ENCODE results near the gene SMPDL3B.

SMPDL3B gene

DNA sequence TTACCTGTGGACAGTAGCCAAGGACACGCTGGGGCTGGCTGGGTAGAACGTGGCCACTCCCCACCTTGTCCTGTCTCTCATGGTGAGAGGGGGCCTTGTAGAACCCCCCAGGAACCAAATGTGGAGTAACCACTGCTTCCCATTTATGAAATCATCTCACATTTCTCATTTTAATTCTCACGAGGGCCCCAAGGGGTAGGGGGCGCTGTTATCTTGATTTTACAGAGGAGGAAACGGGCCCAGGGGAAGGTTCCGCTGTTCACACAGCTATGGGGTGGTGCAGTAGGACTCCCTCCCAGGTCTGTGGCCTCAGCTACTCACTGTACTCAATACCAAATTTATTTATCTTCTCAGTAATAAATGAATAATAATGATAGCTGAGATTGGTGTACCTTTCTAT is 5.5 kb downstream of the SMPDL3B start:
- in situ Hi-C loops (cut with HindIII; ENCODE audit: low sequenced_read_pairs) = no loop called here

DNA sequence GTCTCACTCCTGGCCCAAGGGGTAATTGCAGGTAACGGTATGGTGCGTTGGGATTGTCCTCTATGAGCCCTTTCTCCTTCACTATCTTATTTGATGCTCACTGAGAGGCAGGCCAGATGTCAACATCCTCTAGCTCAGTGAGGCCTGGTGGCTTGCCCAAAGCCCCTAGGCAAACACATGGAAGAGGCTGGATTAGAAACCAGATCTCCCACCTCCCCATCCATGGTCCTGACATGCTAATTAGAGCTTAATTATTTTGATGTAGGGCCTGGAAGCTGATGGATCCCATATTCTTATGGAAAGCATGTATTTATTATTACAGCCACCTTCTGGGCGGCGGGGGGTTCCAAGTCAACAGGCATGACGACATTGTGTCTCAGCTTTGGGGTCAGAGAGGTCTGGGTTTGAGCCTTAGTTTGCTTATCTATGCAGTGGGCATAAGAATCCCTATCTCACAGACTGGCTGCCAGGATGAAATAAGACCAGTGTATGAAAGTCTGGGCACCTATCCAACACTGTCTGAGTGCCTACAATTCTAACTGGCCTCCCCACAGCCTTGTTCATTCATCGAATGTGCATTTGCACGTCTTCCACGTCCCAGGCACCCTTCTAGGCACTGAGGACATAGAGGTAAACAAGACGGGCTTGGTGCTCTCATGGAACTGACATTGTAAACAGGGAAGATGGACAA is 6.2 kb downstream of the SMPDL3B start:
- in situ Hi-C loops (cut with HindIII; ENCODE audit: low sequenced_read_pairs) = no loop called here

DNA sequence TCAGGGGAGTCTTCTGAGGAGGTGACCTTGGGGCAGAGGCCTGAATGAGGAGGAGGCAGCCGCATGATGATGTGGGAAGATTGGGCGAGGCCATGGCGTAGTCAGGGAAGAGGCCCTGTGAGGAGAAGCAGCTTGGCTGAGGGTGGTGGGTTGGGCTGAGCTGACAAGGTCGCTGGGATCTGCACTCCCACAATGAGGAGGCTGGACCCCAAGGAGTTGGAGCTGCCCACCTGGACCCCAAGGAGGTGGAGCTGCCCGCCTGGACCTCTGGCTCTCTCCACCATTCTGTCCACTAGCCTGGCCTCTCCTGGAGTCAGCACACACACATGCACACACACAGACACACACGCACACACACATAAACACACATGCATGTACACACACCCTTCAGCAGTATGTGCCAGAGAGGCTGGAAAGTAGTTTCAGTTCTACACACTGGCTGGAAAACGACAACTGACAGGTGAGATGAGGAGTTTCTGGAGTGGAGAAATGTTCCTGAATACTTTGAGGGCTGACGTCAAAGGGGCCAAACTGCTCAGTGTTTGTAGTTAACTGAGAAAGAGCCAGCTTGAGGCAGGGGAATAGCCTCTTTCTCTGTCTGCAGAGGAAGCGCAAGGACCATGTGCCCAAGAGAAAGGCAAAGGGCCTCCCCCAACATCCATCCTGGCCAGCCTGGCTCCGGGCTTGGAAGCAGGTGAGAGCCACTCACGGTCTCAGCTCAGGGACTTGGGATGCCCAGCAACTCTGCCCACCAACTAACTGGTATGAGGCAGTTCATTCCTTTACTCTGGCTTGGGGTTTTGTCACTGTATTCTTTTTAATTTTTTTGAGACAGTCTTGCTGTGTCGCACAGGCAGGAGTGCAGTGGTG is 7.1 kb downstream of the SMPDL3B start:
- in situ Hi-C loops (cut with HindIII; ENCODE audit: low sequenced_read_pairs) = no loop called here

DNA sequence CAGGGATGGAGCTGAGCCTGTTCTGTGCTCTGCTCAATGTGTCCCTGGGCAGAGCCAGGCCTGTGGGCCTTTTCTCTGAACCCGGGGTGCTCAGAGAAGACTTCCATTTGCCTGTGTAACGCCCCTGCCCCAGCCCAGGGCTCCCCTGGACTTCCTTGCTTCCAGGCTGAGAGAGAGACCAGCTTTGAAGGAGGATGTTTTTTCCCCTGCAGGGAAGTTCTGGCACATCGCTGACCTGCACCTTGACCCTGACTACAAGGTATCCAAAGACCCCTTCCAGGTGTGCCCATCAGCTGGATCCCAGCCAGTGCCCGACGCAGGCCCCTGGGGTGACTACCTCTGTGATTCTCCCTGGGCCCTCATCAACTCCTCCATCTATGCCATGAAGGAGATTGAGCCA is 10.2 kb downstream of the SMPDL3B start:
- in situ Hi-C loops (cut with HindIII; ENCODE audit: low sequenced_read_pairs) = no loop called here

DNA sequence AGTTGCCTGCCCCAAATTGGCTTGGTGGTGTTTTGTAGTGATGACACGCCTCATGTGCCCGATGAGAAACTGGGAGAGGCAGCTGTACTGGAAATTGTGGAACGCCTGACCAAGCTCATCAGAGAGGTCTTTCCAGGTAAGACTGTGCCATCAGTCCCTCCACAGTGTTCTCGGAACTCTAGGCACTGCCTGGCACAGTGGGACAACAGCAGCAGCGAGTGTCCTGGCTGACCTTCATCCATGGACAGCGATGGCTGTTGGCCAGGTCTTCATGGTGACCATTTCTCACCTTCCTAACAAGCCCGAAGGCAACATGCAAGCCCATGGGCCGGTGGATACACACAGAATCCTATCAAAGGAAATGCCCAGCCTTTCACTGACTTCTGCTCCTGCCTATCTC is 14.2 kb downstream of the SMPDL3B start:
- in situ Hi-C loops (cut with HindIII; ENCODE audit: low sequenced_read_pairs) = no loop called here

DNA sequence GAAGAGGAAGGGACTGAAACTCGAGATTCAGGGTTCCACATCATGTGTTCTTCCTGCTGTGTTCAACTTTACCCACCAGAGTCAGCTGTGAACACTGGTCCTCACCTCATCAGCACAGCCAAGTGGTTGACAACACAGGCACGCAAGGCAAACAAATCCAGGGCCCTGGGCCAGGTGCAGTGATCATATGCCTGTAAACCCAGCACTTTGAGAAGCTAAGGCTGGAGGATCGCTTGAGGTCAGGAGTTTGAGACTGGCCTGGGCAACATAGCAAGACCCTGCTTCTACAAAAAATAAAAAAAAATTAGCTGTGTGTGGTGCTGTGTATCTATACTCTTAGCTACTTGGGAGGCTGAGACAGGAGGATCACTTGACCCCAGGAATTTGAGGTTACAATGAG is 16.6 kb downstream of the SMPDL3B start:
- in situ Hi-C loops (cut with HindIII; ENCODE audit: low sequenced_read_pairs) = no loop called here

DNA sequence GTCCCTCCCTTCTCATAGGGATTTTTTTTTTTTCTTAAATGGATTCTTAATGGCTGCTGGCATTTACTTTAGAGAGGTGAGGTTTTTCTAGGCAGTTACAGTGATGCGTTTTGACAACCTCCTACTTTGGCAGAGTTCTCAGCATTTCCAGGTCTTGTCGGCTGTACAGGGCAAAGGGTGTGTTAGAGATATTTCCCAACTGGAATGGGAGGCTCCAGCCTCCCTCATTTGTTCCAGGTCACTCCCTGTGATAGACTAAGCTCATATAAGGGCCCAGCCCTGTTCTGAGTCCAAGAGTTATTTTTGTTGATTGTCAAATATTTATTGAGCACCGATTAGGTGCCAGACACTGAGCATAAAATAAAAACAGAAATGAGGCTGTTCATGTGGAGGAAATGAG is 17.3 kb downstream of the SMPDL3B start:
- in situ Hi-C loops (cut with HindIII; ENCODE audit: low sequenced_read_pairs) = no loop called here

DNA sequence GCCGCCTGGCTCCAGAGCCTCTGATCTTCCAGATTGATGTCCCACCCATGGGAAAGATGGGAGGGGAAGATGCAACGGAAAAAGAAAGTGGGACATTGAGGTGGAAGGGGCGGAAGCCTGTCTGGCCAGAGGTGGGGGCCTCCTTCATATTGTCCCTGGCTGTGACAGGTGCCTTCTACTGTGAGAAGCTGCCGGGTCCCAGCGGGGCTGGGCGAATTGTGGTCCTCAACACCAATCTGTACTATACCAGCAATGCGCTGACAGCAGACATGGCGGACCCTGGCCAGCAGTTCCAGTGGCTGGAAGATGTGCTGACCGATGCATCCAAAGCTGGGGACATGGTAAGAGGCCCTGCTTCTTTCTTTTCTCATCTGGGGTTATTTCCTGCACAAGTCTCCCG is 19.4 kb downstream of the SMPDL3B start:
- in situ Hi-C loops (cut with HindIII; ENCODE audit: low sequenced_read_pairs) = no loop called here

DNA sequence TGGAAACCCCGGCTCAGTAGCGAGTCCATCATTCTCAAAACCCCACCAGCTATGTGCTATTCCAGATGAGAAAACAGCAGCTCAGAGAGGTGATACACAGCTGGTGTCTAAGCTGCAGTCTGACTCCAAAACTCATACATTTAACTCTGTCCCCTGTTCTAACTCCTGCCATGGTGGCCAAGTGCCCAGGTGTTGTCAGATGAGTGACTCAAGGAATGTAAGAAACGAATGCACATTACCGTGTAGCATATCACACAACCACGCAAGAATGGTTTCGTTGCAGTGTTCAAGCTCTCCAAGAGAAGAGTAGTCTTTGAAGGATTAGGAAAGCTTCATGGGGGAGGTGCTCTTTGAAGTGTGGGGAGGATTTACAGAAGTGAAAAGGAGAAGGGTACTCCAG is 20.3 kb downstream of the SMPDL3B start:
- in situ Hi-C loops (cut with HindIII; ENCODE audit: low sequenced_read_pairs) = loop anchor here (5.0 kb wide), 1 partner anchor 78 kb away; no protein-coding TSS in a partner anchor

DNA sequence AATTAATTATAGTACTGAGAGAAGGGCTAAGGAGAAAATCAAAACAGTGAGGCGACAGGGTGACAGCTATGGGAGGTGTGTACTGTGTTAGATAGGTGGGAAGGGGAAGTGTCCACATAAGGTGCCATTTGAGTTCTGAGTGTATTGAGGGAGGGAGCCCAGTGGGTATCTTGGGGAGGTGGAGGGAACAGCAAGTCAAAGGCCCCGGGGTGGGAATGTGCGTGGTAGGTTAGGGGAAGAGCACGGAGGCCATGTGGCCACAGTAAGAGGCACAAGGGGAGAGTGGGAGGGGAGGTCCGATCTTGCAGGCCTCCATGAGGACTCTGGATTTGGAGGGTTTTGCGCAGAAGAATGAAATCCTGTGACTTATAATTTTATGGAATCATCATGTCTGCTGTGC is 22.0 kb downstream of the SMPDL3B start:
- in situ Hi-C loops (cut with HindIII; ENCODE audit: low sequenced_read_pairs) = loop anchor here (5.0 kb wide), 1 partner anchor 79 kb away; no protein-coding TSS in a partner anchor

DNA sequence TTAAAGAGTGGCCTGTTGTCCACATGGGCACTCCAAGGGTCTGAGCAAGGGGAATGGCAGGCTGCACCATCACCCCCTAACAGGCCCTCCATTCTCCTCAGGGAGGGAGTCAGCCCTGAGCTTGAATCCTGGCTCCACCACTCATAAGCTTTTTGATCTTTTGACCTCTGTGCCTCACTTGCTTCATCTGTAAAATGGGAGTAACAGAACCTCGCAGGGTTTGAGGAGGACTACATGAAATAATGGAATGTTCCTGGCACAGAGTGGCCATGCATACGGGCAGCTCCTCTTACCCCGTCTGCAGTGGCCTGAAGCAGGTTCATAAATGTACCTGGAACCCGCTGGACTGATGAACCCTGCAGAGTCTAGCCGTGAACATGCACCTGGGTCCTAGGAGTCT is 22.9 kb downstream of the SMPDL3B start:
- in situ Hi-C loops (cut with HindIII; ENCODE audit: low sequenced_read_pairs) = loop anchor here (5.0 kb wide), 1 partner anchor 80 kb away; no protein-coding TSS in a partner anchor

DNA sequence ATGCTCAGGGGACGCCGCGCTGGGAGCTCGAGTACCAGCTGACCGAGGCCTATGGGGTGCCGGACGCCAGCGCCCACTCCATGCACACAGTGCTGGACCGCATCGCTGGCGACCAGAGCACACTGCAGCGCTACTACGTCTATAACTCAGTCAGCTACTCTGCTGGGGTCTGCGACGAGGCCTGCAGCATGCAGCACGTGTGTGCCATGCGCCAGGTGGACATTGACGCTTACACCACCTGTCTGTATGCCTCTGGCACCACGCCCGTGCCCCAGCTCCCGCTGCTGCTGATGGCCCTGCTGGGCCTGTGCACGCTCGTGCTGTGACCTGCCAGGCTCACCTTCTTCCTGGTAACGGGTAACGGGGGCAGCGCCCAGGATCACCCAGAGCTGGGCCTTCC is 23.7 kb downstream of the SMPDL3B start:
- in situ Hi-C loops (cut with HindIII; ENCODE audit: low sequenced_read_pairs) = loop anchor here (5.0 kb wide), 1 partner anchor 81 kb away; no protein-coding TSS in a partner anchor

DNA sequence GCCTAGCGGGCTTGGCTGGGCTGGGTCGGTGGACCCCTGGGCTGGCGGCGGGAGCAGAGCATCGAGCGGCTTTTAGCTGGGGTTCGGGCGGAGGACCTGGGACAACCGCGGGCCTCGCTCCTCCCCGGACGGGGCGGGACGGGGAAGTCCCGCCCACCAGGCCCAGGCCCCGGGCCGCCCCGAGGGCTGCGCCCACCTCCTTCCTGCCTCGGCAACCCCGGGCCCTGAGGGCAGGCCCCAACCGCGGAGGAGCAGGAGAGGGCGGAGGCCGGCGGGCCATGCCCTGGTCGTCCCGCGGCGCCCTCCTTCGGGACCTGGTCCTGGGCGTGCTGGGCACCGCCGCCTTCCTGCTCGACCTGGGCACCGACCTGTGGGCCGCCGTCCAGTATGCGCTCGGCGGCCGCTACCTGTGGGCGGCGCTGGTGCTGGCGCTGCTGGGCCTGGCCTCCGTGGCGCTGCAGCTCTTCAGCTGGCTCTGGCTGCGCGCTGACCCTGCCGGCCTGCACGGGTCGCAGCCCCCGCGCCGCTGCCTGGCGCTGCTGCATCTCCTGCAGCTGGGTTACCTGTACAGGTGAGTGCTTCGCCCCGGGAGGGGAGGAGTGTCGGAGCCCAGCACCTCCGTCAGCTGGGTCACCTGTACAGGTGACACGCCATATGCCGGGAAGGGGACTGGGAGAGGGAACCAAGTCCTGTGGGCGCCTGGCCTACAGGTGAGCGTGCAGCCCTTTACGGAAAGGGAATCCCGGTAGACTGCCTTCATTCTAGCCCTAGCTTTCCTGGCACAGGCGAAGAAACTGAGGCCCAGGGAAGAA is 25.2 kb downstream of the SMPDL3B start, which contains the start of gene XKR8:
XKR8 (plus strand) TSS at position 182 of the 812 bp plus-strand sequence; CDS start at position 279, 97 bp downstream.
- in situ Hi-C loops (cut with HindIII; ENCODE audit: low sequenced_read_pairs) = loop anchor here (5.0 kb wide), 1 partner anchor 83 kb away; no protein-coding TSS in a partner anchor

DNA sequence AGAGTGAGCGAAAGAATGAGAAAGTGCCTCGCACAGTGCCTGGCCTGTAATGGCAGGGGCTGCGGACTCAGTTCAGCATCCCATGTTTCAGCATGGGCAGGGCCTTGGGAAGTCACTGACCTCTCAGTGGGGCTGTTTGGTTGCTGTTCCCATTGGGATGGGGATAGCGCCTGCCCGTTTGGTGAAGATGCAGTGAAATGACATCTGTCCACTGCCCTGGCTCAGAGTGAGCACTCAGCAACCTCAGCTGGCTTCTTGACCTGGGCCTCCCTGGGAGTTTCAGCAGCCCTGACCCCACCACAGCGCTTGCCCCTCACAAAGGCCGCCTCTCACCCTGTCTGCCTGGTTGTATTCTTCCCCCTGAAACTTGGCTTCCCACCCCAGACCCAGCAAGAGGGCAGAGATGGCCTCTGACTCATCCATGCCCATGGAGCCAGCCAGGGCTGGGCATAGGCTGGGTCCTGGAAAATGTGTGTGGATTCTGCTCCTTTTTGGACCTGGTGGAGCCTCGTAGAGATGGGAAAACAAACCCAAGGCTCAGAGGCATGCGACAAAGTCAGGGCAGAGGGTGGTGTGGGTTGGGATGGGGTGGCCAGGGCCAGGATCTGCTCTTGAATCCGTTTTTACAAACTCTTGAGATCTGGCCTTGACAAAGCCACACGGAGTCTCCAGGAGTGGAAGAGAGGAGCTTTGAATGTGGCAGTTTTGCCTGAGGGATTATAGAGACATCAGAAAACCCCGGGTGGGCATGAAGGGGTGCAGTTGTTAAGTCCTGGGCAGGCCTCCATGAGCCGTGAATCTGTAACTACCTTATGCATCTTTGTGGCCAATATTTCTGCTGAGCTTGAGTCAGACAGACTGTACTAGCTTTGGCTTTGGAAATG is 26.2 kb downstream of the SMPDL3B start:
- in situ Hi-C loops (cut with HindIII; ENCODE audit: low sequenced_read_pairs) = no loop called here

DNA sequence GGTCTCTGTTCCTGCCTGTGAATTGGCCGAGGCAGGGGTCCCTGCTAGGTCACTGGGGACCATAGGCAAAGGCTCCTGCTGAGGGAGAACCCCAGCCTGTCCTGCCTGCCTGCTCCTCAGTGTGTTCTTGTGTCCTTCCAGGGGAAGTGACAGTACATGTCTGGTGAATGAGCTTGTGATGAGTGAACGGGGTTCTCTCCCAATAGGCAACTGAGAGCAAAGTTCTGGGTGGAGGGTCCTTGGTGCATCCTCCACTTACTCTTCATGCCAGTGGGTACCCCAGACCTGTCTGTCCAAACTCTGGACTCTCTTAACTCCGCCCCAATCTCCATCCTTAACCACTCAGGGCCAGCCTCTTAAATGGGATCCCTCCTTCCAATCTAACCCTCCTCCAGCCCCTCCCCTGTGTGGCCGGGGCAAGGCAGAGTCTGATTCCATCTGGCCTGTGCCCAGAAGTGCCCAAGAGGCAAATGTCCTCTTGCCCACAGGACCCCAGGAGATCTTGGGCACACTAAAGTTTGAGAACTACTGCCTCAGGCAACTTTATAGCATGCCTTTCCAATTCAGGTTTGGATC is 26.9 kb downstream of the SMPDL3B start:
- in situ Hi-C loops (cut with HindIII; ENCODE audit: low sequenced_read_pairs) = no loop called here

DNA sequence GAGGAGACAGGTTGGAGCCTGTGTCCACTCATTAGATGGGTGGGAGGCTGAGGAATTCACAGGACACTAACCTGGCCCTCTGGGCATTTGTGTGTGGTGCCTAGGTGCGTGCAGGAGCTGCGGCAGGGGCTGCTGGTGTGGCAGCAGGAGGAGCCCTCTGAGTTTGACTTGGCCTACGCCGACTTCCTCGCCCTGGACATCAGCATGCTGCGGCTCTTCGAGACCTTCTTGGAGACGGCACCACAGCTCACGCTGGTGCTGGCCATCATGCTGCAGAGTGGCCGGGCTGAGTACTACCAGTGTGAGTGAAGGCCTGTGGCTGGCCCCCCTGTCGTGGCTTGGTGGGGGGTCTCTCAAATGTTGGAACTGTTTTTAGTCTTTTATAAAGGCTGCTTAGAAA is 28.6 kb downstream of the SMPDL3B start:
- in situ Hi-C loops (cut with HindIII; ENCODE audit: low sequenced_read_pairs) = no loop called here

DNA sequence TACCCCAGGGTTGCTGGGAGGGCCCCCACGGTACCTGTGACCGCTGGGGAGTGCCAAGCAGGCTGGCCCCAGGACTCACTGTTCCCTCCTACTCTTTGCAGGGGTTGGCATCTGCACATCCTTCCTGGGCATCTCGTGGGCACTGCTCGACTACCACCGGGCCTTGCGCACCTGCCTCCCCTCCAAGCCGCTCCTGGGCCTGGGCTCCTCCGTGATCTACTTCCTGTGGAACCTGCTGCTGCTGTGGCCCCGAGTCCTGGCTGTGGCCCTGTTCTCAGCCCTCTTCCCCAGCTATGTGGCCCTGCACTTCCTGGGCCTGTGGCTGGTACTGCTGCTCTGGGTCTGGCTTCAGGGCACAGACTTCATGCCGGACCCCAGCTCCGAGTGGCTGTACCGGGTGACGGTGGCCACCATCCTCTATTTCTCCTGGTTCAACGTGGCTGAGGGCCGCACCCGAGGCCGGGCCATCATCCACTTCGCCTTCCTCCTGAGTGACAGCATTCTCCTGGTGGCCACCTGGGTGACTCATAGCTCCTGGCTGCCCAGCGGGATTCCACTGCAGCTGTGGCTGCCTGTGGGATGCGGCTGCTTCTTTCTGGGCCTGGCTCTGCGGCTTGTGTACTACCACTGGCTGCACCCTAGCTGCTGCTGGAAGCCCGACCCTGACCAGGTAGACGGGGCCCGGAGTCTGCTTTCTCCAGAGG is 31.8 kb downstream of the SMPDL3B start:
- in situ Hi-C loops (cut with HindIII; ENCODE audit: low sequenced_read_pairs) = no loop called here

DNA sequence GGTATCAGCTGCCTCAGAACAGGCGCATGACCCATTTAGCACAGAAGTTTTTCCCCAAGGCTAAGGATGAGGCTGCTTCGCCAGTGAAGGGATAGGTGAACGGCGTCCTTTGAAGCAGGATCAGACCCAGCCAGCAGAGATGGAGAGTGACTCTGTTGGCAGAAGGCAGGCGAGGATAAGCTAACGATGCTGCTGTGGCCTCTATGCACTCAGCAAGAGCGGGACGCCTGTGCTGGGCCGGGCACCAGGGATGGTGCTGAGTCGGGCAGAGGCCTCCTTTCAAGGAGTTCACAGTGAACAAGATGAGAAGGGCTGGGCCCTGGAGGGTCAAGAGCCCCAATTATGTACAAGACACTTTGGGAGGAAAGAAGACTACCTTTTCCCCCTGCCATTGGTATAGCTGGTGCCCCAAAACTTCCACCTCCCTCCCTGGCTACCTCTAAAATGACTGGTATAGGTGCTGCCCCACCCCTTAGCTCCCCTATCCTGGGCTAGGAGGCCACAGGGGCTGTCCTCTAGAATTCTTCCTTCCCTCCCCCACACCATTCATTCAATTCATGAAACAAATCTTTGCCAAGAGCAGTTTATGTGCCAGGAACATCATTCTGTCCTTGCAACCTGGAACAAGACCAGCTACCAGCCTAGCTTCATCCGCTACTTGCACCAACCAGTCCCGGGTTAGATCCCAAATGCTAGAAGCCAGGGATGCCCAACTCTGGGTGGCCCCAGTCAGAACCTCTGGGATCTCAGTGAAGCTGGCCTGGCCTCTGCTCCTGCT is 32.5 kb downstream of the SMPDL3B start:
- in situ Hi-C loops (cut with HindIII; ENCODE audit: low sequenced_read_pairs) = no loop called here

Data from endothelial cell of hepatic sinusoid (primary cell).